Adrenal gland (tissue), 12 donors: ENCODE results near the gene EMC1. TPM values are rescaled to one million over a fixed set of nuclear protein-coding genes. Genes with fewer than 3 reads are reported as not detected.

Source experiments
- DNase-seq, 7 donors: peaks; one replicate each; pipeline ENCODE4 v3.0.0-alpha.2; 2019 to 2020
- H3K27ac ChIP-seq, 5 donors: fragments of 200-600 bp; sonication (generic) in 4 of 5; 1 replicate in 3 of 5; 2 replicates in 2 of 5; pipeline versions ENCODE4 v1.5.1 to v1.8.0; 2016 to 2020; ENCODE audit warnings: mild to moderate bottlenecking in 1 of 5
- H3K27me3 ChIP-seq: fragments of 200-600 bp; 2 replicates; pipeline ENCODE4 v1.8.0; 2021
- H3K36me3 ChIP-seq, 2 donors: fragments of 200-600 bp; replicated peaks in 1 of 2; 1 replicate in 1 of 2; 2 replicates in 1 of 2; pipeline versions ENCODE4 v1.5.1 to v1.8.0; 2018 to 2022
- H3K4me1 ChIP-seq, 2 donors: fragments of 200-600 bp; replicated peaks in 1 of 2; 1 replicate in 1 of 2; 2 replicates in 1 of 2; pipeline versions ENCODE4 v1.5.1 to v1.8.0; 2018 to 2021
- H3K4me3 ChIP-seq, 4 donors: fragments of 200-600 bp; sonication (generic) in 3 of 4; one replicate each; pipeline ENCODE4 v1.5.1; 2016 to 2018
- H3K9me3 ChIP-seq, 3 donors: fragments of 200-600 bp; sonication (generic) in 1 of 3; replicated peaks in 1 of 3; 1 replicate in 2 of 3; 2 replicates in 1 of 3; pipeline versions ENCODE4 v1.5.1 to v1.8.0; 2016 to 2021
- CTCF ChIP-seq, 6 experiments: fragments of 450-650 bp in 4 of 6; fragments of 200-600 bp in 2 of 6; sonication (generic) in 1 of 6; IDR thresholded peaks; 1 replicate in 5 of 6; 2 replicates in 1 of 6; pipeline versions ENCODE4 v1.5.1 to v1.8.0; 2016 to 2021; ENCODE audit warnings: antibody characterized with exemption in 6 of 6, mild to moderate bottlenecking in 2 of 6, moderate library complexity in 1 of 6
- POLR2A ChIP-seq, 2 donors: fragments of 450-650 bp; IDR thresholded peaks; one replicate each; pipeline ENCODE4 v1.6.1; 2017; ENCODE audit warnings: antibody characterized with exemption in 2 of 2, mild to moderate bottlenecking in 2 of 2, moderate library complexity in 1 of 2
- WGBS, 4 donors: extraction: QIAGEN DNeasy Blood & Tissue Kit in 2 of 4; methylation state at CpG; one replicate each; pipeline versions ENCODE4 v1.1.5 to v1.1.7; 2013 to 2017; 5-methylcytosine and 5-hydroxymethylcytosine counted together
- intact Hi-C, 2 donors: fragments of 100-400 bp; cut with DNase I; formaldehyde crosslinking; loops; one replicate each; pipeline versions ENCODE4 v1.14.1 to v1.15.0; 2022 to 2023
- polyA plus RNA-seq, 3 donors: library from polyadenylated mRNA; stranded (reverse); fragments of 200-250 nt in 2 of 3; fragments of 350-450 nt in 1 of 3; fragmentation: Illumina TruSeq in 1 of 3; extraction: RNeasy Lipid Tissue Mini Kit (QIAGEN cat#74804) in 1 of 3; gene quantifications; one replicate each; pipeline ENCODE4 v1.2.3, GENCODE V29; 2013 to 2014
- total RNA-seq, 9 donors: library from RNA; depleted of rRNA in 4 of 9; stranded (reverse); fragments of >200 nt in 4 of 9; fragments of 120-200 nt in 1 of 9; fragmentation: NEBNext Ultra II Directional in 1 of 9; extraction: Animal tissue kit (Norgen Biotek cat#: 25700) in 1 of 9; gene quantifications; one replicate each; pipeline versions ENCODE4 v1.1.0 to v1.2.4, GENCODE V29; 2013 to 2023
- donor health status: healthy with polysubstance abuse.
- donor health status: Bipolar disorder and iron deficiency.
- donor health status: DM: yes; HTN: yes; CAD: no.
- donor health status: DM: no; HTN: no; CAD: no.
- donor health status: DM: no; HTN: no; CAD: no.
- donor health status: DM: yes; HTN: yes; CAD: no.

Gene EMC1
- total and polyA plus RNA-seq, 12 donors, result 8.9 to 64.8 (median 41.5) TPM

GRCh38 chr1:19209990-19210771 is 41.1 kb downstream of the EMC1 start, which contains the start of gene UBR4:
Gene UBR4, minus strand, starts transcription at chr1:19210266. Its CDS starts 18 bp downstream, at chr1:19210248.
- Histone ChIP-seq H3K4me3 (peak within 1 kb of the TSS; percentile 46 to 94 (median 76)), H3K27me3 (no peaks in the 10 kb centered on the region), H3K36me3 (no peaks in the 10 kb centered on the region), H3K27ac (peak within 1 kb of the TSS; percentile 88 to 98 (median 96)), H3K4me1 (peaks cover 17 to 62% of the 10 kb centered on the region in 2 donors), H3K9me3 (no peaks in the 10 kb centered on the region)
- TF ChIP-seq POLR2A (IDR thresholded peaks at IDR 0.05) (peak; percentile 93 to 98), CTCF (IDR thresholded peaks at IDR 0.05) (peak in 1 of 6 experiments; percentile 1)
- WGBS, 4 donors, result 0 to 1% (median 0%) methylated on average over 14 to 80 of the region's 80 CpGs
- intact Hi-C loops, result no loop called here
- peak; percentile 94 to 97 (median 96) for DNase-seq

- H3K4me3 ChIP-seq, result peak overlapping the region; percentile 46 to 94 (median 76)
- no peaks in the 10 kb centered on the region for H3K9me3 ChIP-seq
- 0 to 2% (median 0%) methylated on average over 16 to 28 of the region's 28 CpGs for WGBS, 4 donors
- H3K27me3 ChIP-seq, result no peaks in the 10 kb centered on the region
- peaks cover 17 to 69% of the 10 kb centered on the region in 2 donors for H3K4me1 ChIP-seq
- peak overlapping the region; percentile 88 to 98 (median 96) for H3K27ac ChIP-seq
- peak in 6 of 7 donors; percentile 38 to 72 (median 43) for DNase-seq
- intact Hi-C loops, result no loop called here
- no peaks in the 10 kb centered on the region for H3K36me3 ChIP-seq
- TF ChIP-seq CTCF (IDR thresholded peaks at IDR 0.05), result no peak
Measured at GRCh38 chr1:19209439-19209989, 41.8 kb downstream of the EMC1 start.

GRCh38 chr1:19208710-19209438 is 42.5 kb downstream of the EMC1 start:
- H3K36me3 ChIP-seq, result no peaks in the 10 kb centered on the region
- intact Hi-C loops, result no loop called here
- DNase-seq, result no peak
- H3K27me3 ChIP-seq, result no peaks in the 10 kb centered on the region
- peaks cover 18 to 69% of the 10 kb centered on the region in 2 donors for H3K4me1 ChIP-seq
- peak overlapping the region; percentile 88 to 98 (median 96) for H3K27ac ChIP-seq
- WGBS, 4 donors, result 11 to 16% (median 14%) methylated on average over 8 of the region's 8 CpGs
- TF ChIP-seq POLR2A (IDR thresholded peaks at IDR 0.05), result peak in 1 of 2 donors; percentile 28
- TF ChIP-seq CTCF (IDR thresholded peaks at IDR 0.05), result no peak
- H3K9me3 ChIP-seq, result no peaks in the 10 kb centered on the region
- peak overlapping the region in 3 of 4 donors; percentile 69 to 94 (median 84) for H3K4me3 ChIP-seq

GRCh38 chr1:19206947-19207346 is 44.4 kb downstream of the EMC1 start:
- intact Hi-C loops, result no loop called here
- 74 to 85% (median 80%) methylated on average over 3 of the region's 3 CpGs for WGBS, 4 donors
- Histone ChIP-seq H3K4me3 (no peak overlapping the region), H3K36me3 (no peaks in the 10 kb centered on the region), H3K4me1 (peaks cover 37 to 77% of the 10 kb centered on the region in 2 donors), H3K9me3 (no peaks in the 10 kb centered on the region), H3K27ac (no peak overlapping the region), H3K27me3 (no peaks in the 10 kb centered on the region)
- DNase-seq, result no peak
- TF ChIP-seq POLR2A (IDR thresholded peaks at IDR 0.05) (no peak), CTCF (IDR thresholded peaks at IDR 0.05) (no peak)
